LNCAP (cell line): ENCODE results near the gene MMP8.

Experiments used
- CTCF ChIP-seq: fragments of 450-650 bp; IDR thresholded peaks from 2 replicates; pipeline ENCODE4 v1.5.1; 2017; ENCODE audit warnings: mild to moderate bottlenecking

Gene MMP8

GRCh38 chr11:102664001-102664752, 60.6 kb downstream of the MMP8 start:
- peak; percentile 30; the same call in 1 of the 2 replicates for TF ChIP-seq CTCF

- no peak for TF ChIP-seq CTCF
These were observed 62.1 kb downstream of the MMP8 start for GRCh38 chr11:102662607-102663006.
